Fibroblast of mammary gland (primary cell): ENCODE data around the gene CEP152.

Experiments used
- DNase-seq: peaks from one replicate; pipeline ENCODE4 v3.0.0-alpha.2; 2010; ENCODE audit warnings: low read depth
- H3K4me3 ChIP-seq: 2 replicates; pipeline ENCODE4 v1.5.1; 2011; ENCODE audit warnings: low read depth, mild to moderate bottlenecking, low read length, moderate library complexity; ENCODE audit not compliant: control insufficient read depth
- TF ChIP-seq, protein P1 (sequence below): conservative IDR thresholded peaks from 2 replicates; pipeline ENCODE4 v1.5.1; 2011; ENCODE audit warnings: low read depth, low read length, inconsistent platforms; ENCODE audit not compliant: control insufficient read depth, insufficient read depth

CEP152 gene

DNA sequence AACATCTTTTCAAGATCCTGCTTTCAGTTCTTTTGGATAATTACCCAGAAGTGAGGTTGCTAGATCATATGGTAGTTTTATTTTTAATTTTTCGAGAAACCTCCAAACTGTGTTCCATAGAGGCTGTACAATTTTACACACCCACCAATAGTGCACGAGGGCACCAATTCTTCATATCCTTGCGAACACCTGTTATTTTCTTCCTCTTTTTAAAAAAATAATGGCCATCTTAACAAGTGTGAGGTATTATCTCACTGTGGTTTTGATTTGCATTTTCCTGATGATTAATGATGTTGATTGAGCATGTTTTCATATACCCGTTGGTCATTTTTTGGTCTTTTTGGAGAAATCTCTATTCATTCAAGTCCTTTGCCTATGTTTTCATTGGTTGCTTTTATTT, 17.6 kb upstream of the CEP152 start:
- TF ChIP-seq, protein P1, sequence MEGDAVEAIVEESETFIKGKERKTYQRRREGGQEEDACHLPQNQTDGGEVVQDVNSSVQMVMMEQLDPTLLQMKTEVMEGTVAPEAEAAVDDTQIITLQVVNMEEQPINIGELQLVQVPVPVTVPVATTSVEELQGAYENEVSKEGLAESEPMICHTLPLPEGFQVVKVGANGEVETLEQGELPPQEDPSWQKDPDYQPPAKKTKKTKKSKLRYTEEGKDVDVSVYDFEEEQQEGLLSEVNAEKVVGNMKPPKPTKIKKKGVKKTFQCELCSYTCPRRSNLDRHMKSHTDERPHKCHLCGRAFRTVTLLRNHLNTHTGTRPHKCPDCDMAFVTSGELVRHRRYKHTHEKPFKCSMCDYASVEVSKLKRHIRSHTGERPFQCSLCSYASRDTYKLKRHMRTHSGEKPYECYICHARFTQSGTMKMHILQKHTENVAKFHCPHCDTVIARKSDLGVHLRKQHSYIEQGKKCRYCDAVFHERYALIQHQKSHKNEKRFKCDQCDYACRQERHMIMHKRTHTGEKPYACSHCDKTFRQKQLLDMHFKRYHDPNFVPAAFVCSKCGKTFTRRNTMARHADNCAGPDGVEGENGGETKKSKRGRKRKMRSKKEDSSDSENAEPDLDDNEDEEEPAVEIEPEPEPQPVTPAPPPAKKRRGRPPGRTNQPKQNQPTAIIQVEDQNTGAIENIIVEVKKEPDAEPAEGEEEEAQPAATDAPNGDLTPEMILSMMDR, result no peak
- no peak for DNase-seq
- no peak overlapping the region for H3K4me3 ChIP-seq

DNA sequence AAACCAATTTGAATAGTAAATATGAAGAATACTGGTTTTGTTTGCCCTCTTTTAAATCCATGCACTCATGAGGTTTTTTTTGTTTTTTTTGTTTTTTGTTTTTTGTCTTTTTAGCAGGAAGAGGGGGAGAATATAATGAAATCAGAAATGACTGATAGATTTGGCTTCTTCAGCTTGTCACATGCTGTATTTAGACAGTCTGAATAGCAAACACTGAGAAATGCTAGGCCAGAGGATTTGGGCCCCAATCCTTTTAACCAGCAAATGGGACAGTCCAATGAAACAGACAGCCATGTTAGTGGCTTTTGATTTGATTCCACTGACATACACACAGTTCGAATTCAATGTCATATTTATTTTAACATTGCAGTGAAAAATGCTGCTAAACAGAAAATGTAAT, 14.2 kb upstream of the CEP152 start:
- no peak overlapping the region for H3K4me3 ChIP-seq
- TF ChIP-seq, protein P1, result no peak
- DNase-seq, result no peak

DNA sequence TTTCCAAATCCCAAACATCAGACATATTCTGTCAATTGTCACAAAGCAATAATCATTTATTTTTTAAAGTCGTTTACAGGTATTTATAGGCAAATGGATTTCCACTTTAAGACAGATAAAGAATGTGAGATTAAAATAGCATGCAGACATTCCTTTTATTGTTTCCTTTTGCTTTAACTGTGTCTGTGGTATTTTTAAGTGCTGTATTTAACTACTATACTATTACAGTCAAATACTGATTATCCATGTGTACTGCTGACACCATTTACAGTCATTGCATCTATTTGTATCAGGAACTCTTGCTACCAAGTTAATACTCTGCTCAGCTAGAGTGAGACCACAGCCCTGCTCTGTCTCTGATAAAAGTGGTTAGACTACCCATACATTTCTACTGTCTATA, 12.8 kb upstream of the CEP152 start:
- no peak for DNase-seq
- H3K4me3 ChIP-seq, result no peak overlapping the region
- TF ChIP-seq, protein P1, result no peak

DNA sequence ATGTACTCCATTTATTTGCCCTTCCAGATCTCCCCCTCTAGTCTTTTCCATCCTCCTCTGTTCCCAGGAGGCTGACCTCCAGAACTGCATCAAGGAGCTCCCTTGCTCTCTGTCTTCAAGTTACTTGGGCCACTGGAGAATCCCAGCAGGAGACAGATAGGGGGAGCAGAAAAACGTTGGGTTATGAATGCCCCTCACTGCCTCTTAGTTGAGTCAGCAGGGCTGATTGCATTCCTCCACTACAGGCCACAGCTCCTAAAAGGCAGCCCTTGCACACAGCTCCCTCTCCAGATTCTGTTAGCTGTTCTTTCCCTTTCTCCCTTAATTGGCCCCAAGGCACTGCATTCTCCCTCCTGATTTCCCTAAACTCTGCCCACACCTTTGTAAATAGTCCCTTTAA, 12.4 kb upstream of the CEP152 start:
- TF ChIP-seq, protein P1, result no peak
- H3K4me3 ChIP-seq, result no peak overlapping the region
- DNase-seq, result no peak

DNA sequence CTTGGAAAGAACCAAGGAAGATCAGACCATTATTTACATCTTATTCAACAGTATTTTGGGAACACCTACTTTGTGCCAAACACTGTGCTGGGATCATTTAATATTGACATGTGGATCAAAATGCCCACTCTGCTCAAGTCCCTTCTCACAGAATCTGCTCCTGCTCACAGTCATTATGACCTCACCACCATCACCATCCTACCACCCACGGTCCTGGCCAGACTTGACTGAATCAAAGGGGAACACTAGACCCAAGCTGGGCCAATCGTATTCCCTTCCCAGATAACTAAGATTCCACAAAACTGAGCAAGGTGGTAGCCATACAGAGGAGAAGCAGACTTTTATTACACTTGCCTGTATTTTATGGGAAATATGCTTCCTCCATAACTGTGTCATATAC, 3.4 kb upstream of the CEP152 start:
- H3K4me3 ChIP-seq, result no peak overlapping the region
- peak; percentile 27 for DNase-seq
- TF ChIP-seq, protein P1, result no peak

DNA sequence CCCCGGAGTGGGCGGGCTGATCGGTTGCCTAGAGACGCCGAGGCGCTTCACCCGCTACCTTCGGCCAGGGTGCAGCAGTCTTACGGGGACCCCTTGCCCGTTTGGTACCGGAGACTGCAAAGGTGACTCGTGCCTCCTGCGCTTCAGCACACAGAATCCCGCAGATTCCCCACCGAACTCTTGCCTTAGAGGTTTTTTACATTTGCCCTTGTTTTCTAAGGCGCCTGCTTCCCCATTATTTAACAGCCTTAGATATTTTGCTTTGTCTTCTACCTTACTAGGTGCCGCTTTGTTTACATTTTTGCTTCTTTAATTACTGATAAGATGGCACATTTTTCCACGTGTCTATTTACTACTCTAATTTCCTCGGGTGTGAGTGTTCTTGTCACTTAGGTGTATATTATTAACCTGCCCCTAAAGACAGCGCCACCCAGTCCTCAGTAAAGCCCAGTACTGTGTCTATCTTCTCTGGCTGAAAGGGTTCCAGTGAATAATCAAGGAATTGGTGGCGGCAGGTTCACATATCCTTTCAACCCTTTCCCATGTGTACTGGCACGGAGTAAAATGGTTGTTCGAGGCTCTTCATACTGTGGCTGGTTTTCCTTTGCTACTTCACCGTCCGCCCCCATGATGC, 573 bp upstream of the CEP152 start:
- peak overlapping the region; percentile 100 for H3K4me3 ChIP-seq
- TF ChIP-seq, protein P1, result no peak
- DNase-seq, result no peak

DNA sequence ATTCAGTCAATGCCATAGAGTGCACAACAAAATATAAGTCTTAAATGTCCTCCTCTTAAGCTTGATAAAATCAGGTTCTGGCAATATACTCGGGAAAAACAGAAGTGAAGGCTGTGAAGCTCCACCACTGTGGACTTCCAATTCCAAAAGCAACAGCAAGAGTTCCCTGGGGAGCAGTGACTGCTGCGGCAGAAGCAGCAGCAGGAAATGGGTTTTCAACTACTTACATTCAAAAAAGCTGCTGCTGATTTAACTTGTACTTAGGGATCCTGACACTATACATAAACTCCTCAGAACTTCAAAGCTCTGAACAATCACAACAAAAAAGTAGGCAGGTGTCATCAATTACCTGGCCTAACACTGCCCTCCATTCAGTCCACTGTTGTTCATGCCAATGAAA, 4.7 kb downstream of the CEP152 start:
- peak; percentile 46 for DNase-seq
- H3K4me3 ChIP-seq, result no peak overlapping the region
- TF ChIP-seq, protein P1, result no peak
